Fibroblast of lung (primary cell): ENCODE data around the gene RPUSD3.
"Not testable (repeated sequence)": the region's sequence is repeated elsewhere in the genome, so short reads cannot be mapped to it uniquely, and the experiment has no call there.

Experiments
- EZH2 ChIP-seq: IDR thresholded peaks from 2 replicates; pipeline ENCODE4 v1.5.1; 2012; ENCODE audit warnings: low read length, control low read depth, mild to moderate bottlenecking; ENCODE audit errors: missing control alignments
- TF ChIP-seq, protein P1 (sequence below), 2 donors: IDR thresholded peaks in 1 of 2; conservative IDR thresholded peaks in 1 of 2; 1 replicate in 1 of 2; 2 replicates in 1 of 2; pipeline ENCODE4 v1.5.1; 2011 to 2012; ENCODE audit warnings: low read length in 2 of 2, control low read depth in 1 of 2, inconsistent platforms in 1 of 2, low read depth in 1 of 2, mild to moderate bottlenecking in 1 of 2

DNA sequence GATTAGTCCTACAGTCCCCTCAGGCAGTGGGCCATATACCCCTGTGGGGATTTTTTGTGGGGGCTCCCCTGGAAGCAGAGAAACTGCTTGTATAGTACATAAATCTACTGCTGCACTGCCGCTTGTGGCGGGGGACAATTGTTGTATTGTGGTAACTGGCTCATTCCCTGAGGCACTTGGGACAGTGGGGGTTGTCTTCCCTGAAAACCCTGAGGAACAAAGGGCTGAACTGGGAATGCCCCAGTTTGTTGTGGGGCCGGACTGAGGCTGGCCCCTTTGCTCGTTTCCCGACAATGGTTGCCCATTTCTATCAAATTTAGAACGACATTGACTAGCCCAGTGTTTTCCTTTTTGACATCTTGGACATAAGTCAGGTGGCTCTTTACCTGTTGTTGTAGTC is 7.6 kb upstream of the RPUSD3 start:
- TF ChIP-seq, protein P1, sequence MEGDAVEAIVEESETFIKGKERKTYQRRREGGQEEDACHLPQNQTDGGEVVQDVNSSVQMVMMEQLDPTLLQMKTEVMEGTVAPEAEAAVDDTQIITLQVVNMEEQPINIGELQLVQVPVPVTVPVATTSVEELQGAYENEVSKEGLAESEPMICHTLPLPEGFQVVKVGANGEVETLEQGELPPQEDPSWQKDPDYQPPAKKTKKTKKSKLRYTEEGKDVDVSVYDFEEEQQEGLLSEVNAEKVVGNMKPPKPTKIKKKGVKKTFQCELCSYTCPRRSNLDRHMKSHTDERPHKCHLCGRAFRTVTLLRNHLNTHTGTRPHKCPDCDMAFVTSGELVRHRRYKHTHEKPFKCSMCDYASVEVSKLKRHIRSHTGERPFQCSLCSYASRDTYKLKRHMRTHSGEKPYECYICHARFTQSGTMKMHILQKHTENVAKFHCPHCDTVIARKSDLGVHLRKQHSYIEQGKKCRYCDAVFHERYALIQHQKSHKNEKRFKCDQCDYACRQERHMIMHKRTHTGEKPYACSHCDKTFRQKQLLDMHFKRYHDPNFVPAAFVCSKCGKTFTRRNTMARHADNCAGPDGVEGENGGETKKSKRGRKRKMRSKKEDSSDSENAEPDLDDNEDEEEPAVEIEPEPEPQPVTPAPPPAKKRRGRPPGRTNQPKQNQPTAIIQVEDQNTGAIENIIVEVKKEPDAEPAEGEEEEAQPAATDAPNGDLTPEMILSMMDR (conservative IDR thresholded peaks at IDR 0.05 in 1 of 2, IDR thresholded peaks at IDR 0.05 in 1 of 2; ENCODE audit: low read depth in 1 of 2, low read length in 2 of 2), result not testable (repeated sequence)
- TF ChIP-seq EZH2, result not testable (repeated sequence)
